ENCODE measurements around the gene WDR43. TPM values are rescaled to one million over a fixed set of nuclear protein-coding genes. Genes with fewer than 3 reads are reported as not detected.

Gene WDR43
- total and polyA plus RNA-seq, 9 of the 15 experiments (the other 6 are each of a cell fraction or from before 2014, with no cell fraction given), result 34.6 to 197 (median 105) TPM

DNA sequence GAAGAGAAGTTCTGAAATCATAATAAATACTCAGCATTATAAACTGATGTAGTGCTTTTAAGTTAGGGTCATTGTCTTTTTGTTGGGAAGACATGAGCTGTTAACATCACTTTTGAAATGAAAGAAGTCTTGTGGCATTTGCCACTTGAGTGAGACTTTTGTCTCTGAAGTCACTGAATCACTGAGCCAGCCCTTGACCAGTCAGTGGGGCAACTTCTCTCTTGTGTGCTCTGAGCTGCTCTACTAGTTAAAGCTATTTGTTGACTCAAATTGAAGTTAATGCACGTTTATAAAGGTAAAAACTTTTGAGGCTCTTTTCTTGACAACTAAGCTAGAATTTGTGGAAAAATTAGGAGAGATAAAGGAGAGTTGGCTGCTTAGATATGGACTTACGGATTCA is 6.7 kb downstream of the WDR43 start:
- CTCF ChIA-PET (ENCODE audit: low intra/inter-chr PET ratio), result no interaction called here
- H3K9me1 ChIP-seq (ENCODE audit: control insufficient read depth, insufficient read depth, low read length), result no peaks in the 10 kb centered on the region
- DNase-seq (ENCODE audit: extremely low read depth in 1 of 4, low spot score in 3 of 4), result no peak
- POLR2A ChIA-PET, result interaction anchor here (0.9 to 1.0 kb wide), 3 partner anchors 9 to 49 kb away, joined by 3 read pairs; no protein-coding TSS in a partner anchor
- H3K4me3 ChIP-seq, result no peak overlapping the region
- no peak overlapping the region for H3K27ac ChIP-seq (ENCODE audit: extremely low read depth, low read depth, low read length)
- no peak overlapping the region for H3K9ac ChIP-seq (ENCODE audit: insufficient read depth in 1 of 2, low read depth in 2 of 2, low read length in 2 of 2)
- peaks cover 43% of the 10 kb centered on the region for H4K20me1 ChIP-seq (replicated peaks; ENCODE audit: control insufficient read depth, insufficient read depth, low read length)
- peaks cover 100% of the 10 kb centered on the region for H3K79me2 ChIP-seq (ENCODE audit: control insufficient read depth, insufficient read depth, low read length)
- WGBS (ENCODE audit: insufficient coverage, low coverage, missing lambda C conversion rate), result 56% methylated on average over 2 of the region's 2 CpGs
- ATAC-seq, result no peak
- H3K4me1 ChIP-seq (replicated peaks in 1 of 2; ENCODE audit: control insufficient read depth in 2 of 2, insufficient read depth in 2 of 2, low read length in 2 of 2), result peaks cover 0 to 21% of the 10 kb centered on the region in 2 experiments; a peak in 3 of 5 replicates
- no peaks in the 10 kb centered on the region for H3K27me3 ChIP-seq (ENCODE audit: control insufficient read depth in 2 of 2, insufficient read depth in 2 of 2, low read length in 2 of 2)
- in situ Hi-C loops (cut with MboI), result no loop called here
- FAIRE-seq, result no peak
- H3K4me2 ChIP-seq (ENCODE audit: insufficient read depth, low read length), result no peak overlapping the region
- BruUV-seq (replicated peaks), result no TSS peak
- no peaks in the 10 kb centered on the region for H3K9me3 ChIP-seq (replicated peaks; ENCODE audit: control insufficient read depth, insufficient read depth, low read depth, low read length)
- peaks cover 92% of the 10 kb centered on the region for H3K36me3 ChIP-seq (ENCODE audit: control insufficient read depth, insufficient read depth, low read length)
- no peak overlapping the region for H2AFZ ChIP-seq (ENCODE audit: low read depth, low read length)
- TF ChIP-seq POLR3A (IDR thresholded peaks at IDR 0.05; ENCODE audit: borderline replicate concordance, extremely low read depth, insufficient read depth, insufficient read length) (no peak), IFI16 (CRISPR knock-in tag; IDR thresholded peaks at IDR 0.05) (no peak), ZNF717 (CRISPR knock-in tag; IDR thresholded peaks at IDR 0.05) (no peak), RFX1 (IDR thresholded peaks at IDR 0.05) (no peak), MIER1 (IDR thresholded peaks at IDR 0.05; ENCODE audit: low read depth) (no peak), ZBTB1 (CRISPR knock-in tag; IDR thresholded peaks at IDR 0.05; ENCODE audit: borderline replicate concordance, low read depth) (no peak)
- TF ChIP-seq, protein P1, sequence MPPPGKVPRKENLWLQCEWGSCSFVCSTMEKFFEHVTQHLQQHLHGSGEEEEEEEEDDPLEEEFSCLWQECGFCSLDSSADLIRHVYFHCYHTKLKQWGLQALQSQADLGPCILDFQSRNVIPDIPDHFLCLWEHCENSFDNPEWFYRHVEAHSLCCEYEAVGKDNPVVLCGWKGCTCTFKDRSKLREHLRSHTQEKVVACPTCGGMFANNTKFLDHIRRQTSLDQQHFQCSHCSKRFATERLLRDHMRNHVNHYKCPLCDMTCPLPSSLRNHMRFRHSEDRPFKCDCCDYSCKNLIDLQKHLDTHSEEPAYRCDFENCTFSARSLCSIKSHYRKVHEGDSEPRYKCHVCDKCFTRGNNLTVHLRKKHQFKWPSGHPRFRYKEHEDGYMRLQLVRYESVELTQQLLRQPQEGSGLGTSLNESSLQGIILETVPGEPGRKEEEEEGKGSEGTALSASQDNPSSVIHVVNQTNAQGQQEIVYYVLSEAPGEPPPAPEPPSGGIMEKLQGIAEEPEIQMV (tag; conservative IDR thresholded peaks at IDR 0.05; ENCODE audit: low read depth), result no peak
- intact Hi-C loops (cut with micrococcal nuclease), result no loop called here
